Brain microvascular endothelial cell (primary cell): Measurements from ENCODE around the gene PCDHA13.

ENCODE experiments used
- DNase-seq: peaks from one replicate; pipeline ENCODE4 v3.0.0-alpha.2; 2020
- H3K27ac ChIP-seq: fragments of 250-450 bp; sonication (Bioruptor Pico); 2 replicates; pipeline ENCODE4 v1.5.1; 2020; ENCODE audit warnings: mild to moderate bottlenecking, moderate library complexity
- H3K27me3 ChIP-seq: fragments of 250-450 bp; sonication (Bioruptor Pico); replicated peaks from 2 replicates; pipeline ENCODE4 v1.5.1; 2020; ENCODE audit warnings: mild to moderate bottlenecking
- H3K36me3 ChIP-seq: fragments of 250-450 bp; sonication (Bioruptor Pico); replicated peaks from 2 replicates; pipeline ENCODE4 v1.5.1; 2020; ENCODE audit warnings: mild to moderate bottlenecking
- H3K4me3 ChIP-seq: 2 replicates; pipeline ENCODE4 v1.5.1; 2011; ENCODE audit warnings: low read depth, mild to moderate bottlenecking, control low read depth, low read length, moderate library complexity
- CTCF ChIP-seq: IDR thresholded peaks from 2 replicates; pipeline ENCODE4 v1.5.1; 2011; ENCODE audit warnings: low read depth, mild to moderate bottlenecking, moderate library complexity, low read length, control low read depth, inconsistent platforms; ENCODE audit errors: missing control alignments
- in situ Hi-C: cut with HindIII; loops from 2 replicates; pipeline ENCODE4 v1.10.0; 2017; ENCODE audit warnings: low sequenced_read_pairs, low pct_ligation_motif_present

Gene PCDHA13

GRCh38 chr5:140883373-140883772, 1.4 kb downstream of the PCDHA13 start:
- no peak for DNase-seq
- in situ Hi-C loops, result no loop called here
- H3K36me3 ChIP-seq, result no peaks in the 10 kb centered on the region
- no peaks in the 10 kb centered on the region for H3K27me3 ChIP-seq
- no peak for TF ChIP-seq CTCF
- no peak overlapping the region for H3K4me3 ChIP-seq
- no peak overlapping the region for H3K27ac ChIP-seq

- H3K27ac ChIP-seq, result no peak overlapping the region
- H3K36me3 ChIP-seq, result no peaks in the 10 kb centered on the region
- no peaks in the 10 kb centered on the region for H3K27me3 ChIP-seq
- no peak for TF ChIP-seq CTCF
- H3K4me3 ChIP-seq, result no peak overlapping the region
- in situ Hi-C loops, result no loop called here
- no peak for DNase-seq
Measured at GRCh38 chr5:140883927-140884697, 2.2 kb downstream of the PCDHA13 start.

- no peaks in the 10 kb centered on the region for H3K27me3 ChIP-seq
- no peak overlapping the region for H3K27ac ChIP-seq
- no peaks in the 10 kb centered on the region for H3K36me3 ChIP-seq
- no peak overlapping the region for H3K4me3 ChIP-seq
- in situ Hi-C loops, result no loop called here
- TF ChIP-seq CTCF, result no peak
- no peak for DNase-seq
Measured at GRCh38 chr5:140916325-140916724, 34.4 kb downstream of the PCDHA13 start.

DNA sequence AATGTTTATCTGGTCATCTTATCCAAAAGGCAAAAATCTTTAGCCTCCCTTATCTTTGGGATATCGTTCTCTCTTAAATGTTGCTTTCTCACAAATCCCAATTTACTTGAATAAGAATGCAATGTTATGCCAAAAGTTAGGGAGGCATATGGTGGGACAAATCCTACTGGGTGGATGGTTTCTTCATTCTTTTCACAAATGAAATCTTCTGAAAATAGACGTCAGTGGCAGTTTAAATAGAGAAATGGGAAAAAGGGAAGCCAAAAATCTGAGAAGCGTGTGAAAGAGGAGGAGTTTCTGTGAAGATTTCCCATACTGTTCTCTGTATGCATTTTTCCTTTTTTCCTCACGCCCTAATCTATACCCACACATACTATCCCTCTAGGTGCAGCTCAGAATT, 41.7 kb downstream of the PCDHA13 start:
- in situ Hi-C loops, result no loop called here
- TF ChIP-seq CTCF, result no peak
- no peak for DNase-seq

GRCh38 chr5:140925806-140926442, 44.0 kb downstream of the PCDHA13 start, which contains the start of gene PCDHAC1:
Gene PCDHAC1 (plus strand): TSS chr5:140926299. CDS start chr5:140926893, 594 bp downstream.
- no peak for DNase-seq
- Histone ChIP-seq H3K27me3 (peaks cover 16% of the 10 kb centered on the region), H3K36me3 (no peaks in the 10 kb centered on the region), H3K27ac (no peak within 1 kb of the TSS), H3K4me3 (peak within 1 kb of the TSS; percentile 24)
- in situ Hi-C loops, result no loop called here
- TF ChIP-seq CTCF, result no peak

More for the DNA sequence above, 41.7 kb downstream of the PCDHA13 start:
- Histone ChIP-seq H3K27me3 (peaks cover 16% of the 10 kb centered on the region), H3K36me3 (no peaks in the 10 kb centered on the region), H3K27ac (no peak overlapping the region), H3K4me3 (no peak overlapping the region)
